GM21423 (cell line): ENCODE results near the gene UTP18.
"Not testable (repeated sequence)": the region's sequence is repeated elsewhere in the genome, so short reads cannot be mapped to it uniquely, and the experiment has no call there.

Experiments used
- ATAC-seq: cut with Tn5 transposase; IDR thresholded peaks from one replicate; pipeline ENCODE4 v1.9.1; 2021; ENCODE audit warnings: mild to moderate bottlenecking, moderate library complexity; ENCODE audit not compliant: unreplicated experiment

UTP18 gene

GRCh38 chr17:51258756-51259563 is 1.4 kb upstream of the UTP18 start:
- no peak for ATAC-seq

- ATAC-seq: peak; percentile 77
These were observed 646 bp upstream of the UTP18 start, which contains the start of gene MBTD1 for GRCh38 chr17:51259564-51260236. Gene MBTD1, minus strand, starts transcription at chr17:51260049. Its CDS starts 34,888 bp downstream, at chr17:51225161.

GRCh38 chr17:51261024-51261963 is 948 bp downstream of the UTP18 start:
- ATAC-seq: no peak

- no peak for ATAC-seq
These were observed 2.7 kb downstream of the UTP18 start for GRCh38 chr17:51263006-51263405.

GRCh38 chr17:51264466-51264865 is 4.1 kb downstream of the UTP18 start:
- ATAC-seq: not testable (repeated sequence)

GRCh38 chr17:51269991-51270390 is 9.6 kb downstream of the UTP18 start:
- no peak for ATAC-seq

- no peak for ATAC-seq
These were observed 10.3 kb downstream of the UTP18 start for GRCh38 chr17:51270636-51271035.

GRCh38 chr17:51272812-51273211 is 12.5 kb downstream of the UTP18 start:
- ATAC-seq: no peak

- ATAC-seq: no peak
These were observed 15.0 kb downstream of the UTP18 start for GRCh38 chr17:51275381-51275780.

- no peak for ATAC-seq
These were observed 18.8 kb downstream of the UTP18 start for GRCh38 chr17:51279183-51279582.

- ATAC-seq: no peak
These were observed 27.1 kb downstream of the UTP18 start for GRCh38 chr17:51287412-51287811.

- no peak for ATAC-seq
These were observed 29.4 kb downstream of the UTP18 start for GRCh38 chr17:51289696-51290111.

GRCh38 chr17:51294338-51294737 is 34.0 kb downstream of the UTP18 start:
- not testable (repeated sequence) for ATAC-seq

- ATAC-seq: no peak
These were observed 38.4 kb downstream of the UTP18 start for GRCh38 chr17:51298508-51299371.

GRCh38 chr17:51299859-51300258 is 39.5 kb downstream of the UTP18 start:
- ATAC-seq: no peak

- ATAC-seq: no peak
These were observed 44.8 kb downstream of the UTP18 start for GRCh38 chr17:51305182-51305581.

- not testable (repeated sequence) for ATAC-seq
These were observed 51.7 kb downstream of the UTP18 start for GRCh38 chr17:51312003-51312402.

GRCh38 chr17:51319186-51319585 is 58.8 kb downstream of the UTP18 start:
- no peak for ATAC-seq

GRCh38 chr17:51322390-51323029 is 62.2 kb downstream of the UTP18 start:
- no peak for ATAC-seq

- no peak for ATAC-seq
These were observed 65.1 kb downstream of the UTP18 start for GRCh38 chr17:51325471-51325870.
